Activated B cell treated with CpG ODN at 0.5 μM for 24 hours (primary cell): Measurements from ENCODE around the gene CCDC61. TPM values are rescaled to one million over a fixed set of nuclear protein-coding genes. Genes with fewer than 3 reads are reported as not detected.

Experiments
- ATAC-seq: fragments of 200-7000 bp; cut with Tn5 transposase; one replicate; pipeline ENCODE4 v1.10.0; 2021; ENCODE audit warnings: low read depth, mild to moderate bottlenecking, moderate library complexity
- CTCF ChIA-PET: fragments of 350-600 bp; sonication (Branson Sonifier 250); formaldehyde crosslinking; loops from one replicate; lab custom pipeline; 2021; ENCODE audit warnings: antibody characterized with exemption; lab: Charles Lee
- POLR2A ChIA-PET: fragments of 350-600 bp; sonication (Branson Sonifier 250); formaldehyde crosslinking; loops from one replicate; lab custom pipeline; 2021; ENCODE audit warnings: antibody characterized with exemption; lab: Charles Lee
- DNase-seq: peaks from one replicate; pipeline ENCODE4 v3.0.0; 2022
- H3K27ac Mint-ChIP-seq: one replicate; pipeline ENCODE4 v1.8.0; 2020; ENCODE audit warnings: mixed read lengths
- H3K27me3 Mint-ChIP-seq: one replicate; pipeline ENCODE4 v1.8.0; 2021; ENCODE audit warnings: mixed read lengths
- H3K36me3 Mint-ChIP-seq: one replicate; pipeline ENCODE4 v1.8.0; 2021; ENCODE audit warnings: low read depth, mixed read lengths
- H3K4me1 Mint-ChIP-seq: one replicate; pipeline ENCODE4 v1.8.0; 2021; ENCODE audit warnings: mixed read lengths
- H3K4me3 Mint-ChIP-seq: one replicate; pipeline ENCODE4 v1.8.0; 2020; ENCODE audit warnings: mild to moderate bottlenecking, mixed read lengths
- H3K9me3 Mint-ChIP-seq: one replicate; pipeline ENCODE4 v1.8.0; 2020; ENCODE audit warnings: mixed read lengths
- intact Hi-C: fragments of 100-400 bp; cut with micrococcal nuclease; formaldehyde crosslinking; loops from one replicate; pipeline ENCODE4 v1.15.1; 2024
- total RNA-seq: library from RNA; stranded (reverse); gene quantifications from 2 replicates; pipeline ENCODE4 v1.2.3, GENCODE V29; 2022
- TF ChIP-seq, protein P1 (sequence below): fragments of 200-600 bp; IDR thresholded peaks from one replicate; pipeline ENCODE4 v1.8.0; 2022; ENCODE audit warnings: antibody characterized with exemption, mild to moderate bottlenecking

The CCDC61 gene
- total RNA-seq, 1 donor from 2014 or later = 24.9 TPM

- Mint-ChIP-seq H3K9me3 (no peaks in the 10 kb centered on the region), H3K4me3 (peak overlapping the region; percentile 85), H3K27me3 (peaks cover 12% of the 10 kb centered on the region), H3K27ac (peak overlapping the region; percentile 8), H3K36me3 (peaks cover 3% of the 10 kb centered on the region), H3K4me1 (peaks cover 19% of the 10 kb centered on the region)
- ChIA-PET CTCF (interaction anchor here (0.6 to 2.2 kb wide), 12 partner anchors 9 to 1883 kb away, joined by 3 to 9 read pairs (median 5); partner anchors contain the start of genes CCDC61, FOXA3, MYPOP and SIX5), POLR2A (interaction anchor here (0.8 to 1.3 kb wide), 3 partner anchors 21 to 153 kb away, joined by 3 to 6 read pairs (median 4); partner anchors contain the start of genes CCDC61, MYPOP and SYMPK)
- DNase-seq (peak; percentile 74), ATAC-seq (peak; percentile 82)
- intact Hi-C loops = loop anchor here (1.0 to 5.0 kb wide), 6 partner anchors 21 to 248 kb away; partner anchors contain the start of genes CCDC61, IRF2BP1, MYPOP and SIX5
- TF ChIP-seq, protein P1, sequence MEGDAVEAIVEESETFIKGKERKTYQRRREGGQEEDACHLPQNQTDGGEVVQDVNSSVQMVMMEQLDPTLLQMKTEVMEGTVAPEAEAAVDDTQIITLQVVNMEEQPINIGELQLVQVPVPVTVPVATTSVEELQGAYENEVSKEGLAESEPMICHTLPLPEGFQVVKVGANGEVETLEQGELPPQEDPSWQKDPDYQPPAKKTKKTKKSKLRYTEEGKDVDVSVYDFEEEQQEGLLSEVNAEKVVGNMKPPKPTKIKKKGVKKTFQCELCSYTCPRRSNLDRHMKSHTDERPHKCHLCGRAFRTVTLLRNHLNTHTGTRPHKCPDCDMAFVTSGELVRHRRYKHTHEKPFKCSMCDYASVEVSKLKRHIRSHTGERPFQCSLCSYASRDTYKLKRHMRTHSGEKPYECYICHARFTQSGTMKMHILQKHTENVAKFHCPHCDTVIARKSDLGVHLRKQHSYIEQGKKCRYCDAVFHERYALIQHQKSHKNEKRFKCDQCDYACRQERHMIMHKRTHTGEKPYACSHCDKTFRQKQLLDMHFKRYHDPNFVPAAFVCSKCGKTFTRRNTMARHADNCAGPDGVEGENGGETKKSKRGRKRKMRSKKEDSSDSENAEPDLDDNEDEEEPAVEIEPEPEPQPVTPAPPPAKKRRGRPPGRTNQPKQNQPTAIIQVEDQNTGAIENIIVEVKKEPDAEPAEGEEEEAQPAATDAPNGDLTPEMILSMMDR = no peak
Measured at GRCh38 chr19:46016426-46017094, 21.3 kb downstream of the CCDC61 start.

GRCh38 chr19:46017095-46017429, 21.8 kb downstream of the CCDC61 start:
- TF ChIP-seq, protein P1 = no peak
- ChIA-PET POLR2A (interaction anchor here (0.8 to 1.3 kb wide), 3 partner anchors 22 to 154 kb away, joined by 3 to 6 read pairs (median 4); partner anchors contain the start of genes CCDC61, MYPOP and SYMPK), CTCF (interaction anchor here (0.6 to 2.2 kb wide), 13 partner anchors 8 to 1882 kb away, joined by 3 to 9 read pairs (median 5); partner anchors contain the start of genes CCDC61, FOXA3, MYPOP and SIX5)
- ATAC-seq = no peak
- H3K4me3 Mint-ChIP-seq = peak overlapping the region; percentile 59
- no peak overlapping the region for H3K27ac Mint-ChIP-seq
- H3K27me3 Mint-ChIP-seq = peaks cover 12% of the 10 kb centered on the region
- peaks cover 2% of the 10 kb centered on the region for H3K36me3 Mint-ChIP-seq
- intact Hi-C loops = loop anchor here (2.0 to 5.0 kb wide), 3 partner anchors 114 to 248 kb away; partner anchors contain the start of genes IRF2BP1, MYPOP and SIX5
- H3K9me3 Mint-ChIP-seq = no peaks in the 10 kb centered on the region
- peaks cover 19% of the 10 kb centered on the region for H3K4me1 Mint-ChIP-seq
- DNase-seq = no peak

DNA sequence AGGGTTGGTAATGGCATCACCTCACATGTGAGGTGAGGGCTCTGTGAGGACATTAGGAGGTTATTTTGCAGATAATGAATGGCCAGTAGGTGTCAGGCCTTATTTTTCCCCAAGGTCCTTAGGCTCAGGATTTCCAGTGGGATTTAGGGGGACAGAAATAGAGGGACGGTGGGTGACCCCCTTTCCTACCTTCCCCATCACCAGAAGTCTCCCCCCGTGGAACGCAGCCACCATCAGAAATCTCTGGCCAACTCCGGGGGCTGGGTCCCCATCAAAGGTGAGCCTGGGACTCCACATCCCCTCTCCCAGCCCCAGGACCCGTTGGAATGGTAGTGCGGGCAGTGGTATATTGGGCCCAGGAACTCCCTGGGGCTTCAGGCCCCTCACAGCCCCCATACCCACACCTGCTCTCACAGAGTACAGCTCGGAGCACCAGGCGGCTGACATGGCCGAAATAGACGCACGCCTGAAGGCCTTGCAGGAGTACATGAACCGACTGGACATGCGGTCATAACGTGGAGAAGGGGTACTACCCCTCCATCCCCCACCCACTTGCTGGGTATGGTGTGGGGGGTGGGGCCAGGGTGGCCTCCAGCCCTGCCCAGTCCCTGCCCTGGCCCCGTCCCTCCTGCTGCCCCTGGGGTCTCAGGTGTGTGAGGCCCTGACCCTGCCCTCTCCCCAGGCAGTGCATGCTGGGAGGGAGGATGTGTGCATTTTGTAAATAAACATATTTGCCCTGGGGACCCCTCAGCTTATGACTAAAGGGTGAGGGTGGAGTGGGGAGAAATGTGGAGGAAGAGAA, 22.8 kb downstream of the CCDC61 start:
- no peak for DNase-seq
- Mint-ChIP-seq H3K4me3 (no peak overlapping the region), H3K27me3 (peaks cover 11% of the 10 kb centered on the region), H3K9me3 (no peaks in the 10 kb centered on the region), H3K36me3 (no peaks in the 10 kb centered on the region), H3K4me1 (peaks cover 19% of the 10 kb centered on the region), H3K27ac (no peak overlapping the region)
- intact Hi-C loops = loop anchor here (2.0 to 5.0 kb wide), 3 partner anchors 115 to 249 kb away; partner anchors contain the start of genes IRF2BP1, MYPOP and SIX5
- CTCF ChIA-PET = interaction anchor here (0.6 to 2.0 kb wide), 6 partner anchors 9 to 246 kb away, joined by 3 to 6 read pairs (median 4); partner anchors contain the start of genes CCDC61 and MYPOP
- POLR2A ChIA-PET = interaction anchor here (0.7 kb wide), 1 partner anchor 202 kb away, joined by 4 read pairs; no protein-coding TSS in a partner anchor
- ATAC-seq = no peak
- TF ChIP-seq, protein P1 = no peak

DNA sequence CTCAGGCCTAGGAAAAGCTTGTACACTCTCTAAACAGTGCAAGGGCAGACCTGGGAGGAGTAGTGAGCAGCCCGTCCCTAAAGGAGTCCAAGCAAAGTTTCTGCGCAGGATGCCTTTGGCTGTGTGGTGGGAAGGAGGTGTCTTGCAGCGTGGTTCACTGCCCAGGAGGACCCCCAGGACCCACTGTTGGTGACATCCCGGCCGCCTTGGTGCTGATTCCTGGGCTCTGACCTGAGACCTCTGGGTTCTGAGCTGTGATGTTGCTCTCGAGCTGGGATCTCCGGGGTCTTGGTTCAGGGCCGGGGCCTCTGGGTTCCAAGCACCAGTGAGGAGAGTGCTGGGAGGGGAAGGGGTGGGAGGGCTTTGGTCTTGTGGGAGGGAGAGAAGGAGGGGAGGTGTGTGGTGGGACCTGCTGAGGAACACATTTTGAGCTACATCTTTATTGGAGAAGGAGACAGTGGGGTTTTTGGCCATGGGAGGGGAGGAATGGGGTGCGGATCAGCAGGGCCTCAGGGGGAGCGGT, 23.5 kb downstream of the CCDC61 start:
- H3K27ac Mint-ChIP-seq = no peak overlapping the region
- no peak overlapping the region for H3K4me3 Mint-ChIP-seq
- TF ChIP-seq, protein P1 = no peak
- H3K36me3 Mint-ChIP-seq = no peaks in the 10 kb centered on the region
- ATAC-seq (no peak), DNase-seq (no peak)
- ChIA-PET POLR2A (interaction anchor here (0.7 kb wide), 1 partner anchor 203 kb away, joined by 4 read pairs; no protein-coding TSS in a partner anchor), CTCF (interaction anchor here (2.0 kb wide), 1 partner anchor 10 kb away, joined by 6 read pairs; no protein-coding TSS in a partner anchor)
- peaks cover 19% of the 10 kb centered on the region for H3K4me1 Mint-ChIP-seq
- no peaks in the 10 kb centered on the region for H3K9me3 Mint-ChIP-seq
- intact Hi-C loops = loop anchor here (5.0 kb wide), 1 partner anchor 131 kb away; the partner anchor contains the start of gene IRF2BP1
- H3K27me3 Mint-ChIP-seq = peaks cover 15% of the 10 kb centered on the region
